ENCODE results near the gene CREBZF.
"Not testable (repeated sequence)": the region's sequence is repeated elsewhere in the genome, so short reads cannot be mapped to it uniquely, and the experiment has no call there.

CREBZF gene

GRCh38 chr11:85620256-85620655, 44.7 kb downstream of the CREBZF start:
- H3K4me3 ChIP-seq (replicated peaks; ENCODE audit: low read depth, low read length): no peak overlapping the region
- no peak for DNase-seq (ENCODE audit: low read depth)
- TF ChIP-seq CTCF (IDR thresholded peaks at IDR 0.05; ENCODE audit: low read length, missing control alignments): no peak

- no peak overlapping the region for H3K4me3 ChIP-seq (replicated peaks; ENCODE audit: low read depth, low read length)
- no peak for TF ChIP-seq CTCF (IDR thresholded peaks at IDR 0.05; ENCODE audit: low read length, missing control alignments)
- DNase-seq (ENCODE audit: low read depth): no peak
Observed at GRCh38 chr11:85619499-85619898, 45.4 kb downstream of the CREBZF start.

GRCh38 chr11:85611643-85612042, 53.3 kb downstream of the CREBZF start:
- DNase-seq (ENCODE audit: low read depth): not testable (repeated sequence)

More at GRCh38 chr11:85611643-85612042, 53.3 kb downstream of the CREBZF start:
- not testable (repeated sequence) for H3K4me3 ChIP-seq (replicated peaks; ENCODE audit: low read depth, low read length)
